ENCODE measurements around the gene SMYD1. TPM values are rescaled to one million over a fixed set of nuclear protein-coding genes. Genes with fewer than 3 reads are reported as not detected.

SMYD1 gene
- total and polyA plus RNA-seq, 9 donors = 169 to 337 (median 250) TPM

DNA sequence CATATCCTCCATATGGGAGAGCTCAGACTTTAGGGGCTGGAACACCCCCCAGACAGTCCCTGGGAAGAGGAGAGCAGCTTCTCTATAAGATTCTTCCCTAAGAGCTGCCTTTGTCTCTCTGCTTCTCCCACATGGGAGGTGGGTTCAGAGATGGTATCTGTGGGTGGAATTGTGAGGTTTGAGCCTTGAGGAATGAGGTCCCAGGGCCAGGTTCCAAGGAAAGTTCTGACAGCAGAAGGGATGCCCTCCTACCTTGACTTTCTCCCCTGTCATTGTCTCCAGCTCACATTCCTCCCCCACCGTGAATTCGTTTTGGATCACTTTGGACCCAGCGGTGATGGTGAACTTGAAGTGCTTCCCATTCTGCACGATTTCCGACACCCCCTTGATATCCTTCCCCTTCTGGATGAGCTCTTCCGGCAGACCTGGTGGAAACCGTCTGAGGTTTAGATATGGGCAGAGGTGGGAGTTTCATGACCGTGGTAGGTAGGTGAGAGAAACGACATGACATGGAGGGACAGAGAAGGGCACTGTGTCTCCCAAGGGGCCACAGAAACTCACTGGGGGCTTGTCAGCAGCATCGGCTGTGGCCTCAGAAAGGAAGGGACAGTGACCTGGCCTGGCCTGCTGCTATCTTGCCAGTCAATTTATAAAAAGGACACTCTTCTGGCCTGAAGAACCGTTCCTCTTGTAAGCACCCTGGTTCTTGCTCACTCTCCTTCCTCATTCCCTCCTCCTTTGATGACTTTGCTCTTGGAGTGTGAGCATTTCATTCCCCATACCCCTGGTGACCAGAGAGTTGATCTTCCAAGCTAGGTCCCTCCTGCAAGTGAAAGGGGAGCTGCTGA lies 58.5 kb downstream of the SMYD1 start:
- DNase-seq = no peak
- no peaks in the 10 kb centered on the region for H3K4me1 ChIP-seq (ENCODE audit: control insufficient read depth, insufficient read depth, low read length)
- no peaks in the 10 kb centered on the region for H3K9me3 ChIP-seq (replicated peaks; ENCODE audit: control insufficient read depth, low read depth, low read length)
- H3K27ac ChIP-seq (ENCODE audit: low read length) = no peak overlapping the region
- peaks cover 2% of the 10 kb centered on the region for H3K27me3 ChIP-seq (ENCODE audit: control insufficient read depth, insufficient read depth, low read length)
- WGBS (ENCODE audit: insufficient coverage) = 78% methylated on average over 6 of the region's 11 CpGs
- no peaks in the 10 kb centered on the region for H3K36me3 ChIP-seq (ENCODE audit: control insufficient read depth, insufficient read depth, low read length)
- H3K4me3 ChIP-seq (ENCODE audit: low read length) = no peak overlapping the region

DNA sequence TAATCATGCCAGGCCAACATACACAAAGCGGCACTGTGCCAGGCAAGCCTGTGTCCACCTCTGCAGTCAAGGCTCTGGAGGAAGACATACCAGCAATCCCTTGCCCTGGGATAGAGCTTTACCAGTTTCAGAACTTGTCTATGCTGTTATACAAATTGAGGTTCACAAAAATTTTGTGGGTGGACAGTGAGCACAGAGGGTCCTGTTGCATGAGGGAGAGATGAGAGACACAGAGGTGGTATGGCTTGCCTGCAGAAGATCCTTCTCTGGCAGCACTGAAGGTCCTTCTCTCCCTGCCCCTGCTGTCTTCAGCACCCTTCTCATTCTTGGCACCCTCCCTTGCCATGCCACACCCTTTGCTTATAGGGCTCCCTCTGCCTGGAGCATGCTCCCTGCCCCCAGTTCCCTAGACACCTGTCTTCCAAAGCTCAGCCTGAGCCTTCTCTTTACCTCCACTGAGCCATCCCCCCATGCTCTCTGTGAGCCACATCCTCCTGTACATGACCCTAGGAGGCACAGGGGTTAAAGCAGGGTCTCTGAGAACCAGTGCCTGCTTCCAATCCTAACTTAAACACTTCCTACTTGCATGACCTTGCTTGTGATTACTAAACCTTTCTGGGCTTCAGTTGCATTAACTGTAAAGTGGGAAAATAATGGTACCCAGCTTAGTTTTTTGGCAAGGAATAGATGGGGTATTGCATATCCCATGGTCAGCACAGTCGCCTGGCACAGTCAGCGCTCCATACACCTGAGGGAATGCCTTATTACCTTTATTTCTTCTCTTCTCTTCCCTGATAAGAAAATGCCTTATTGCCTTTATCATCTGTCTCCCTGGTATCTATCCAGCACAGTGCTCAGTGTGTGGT lies 59.4 kb downstream of the SMYD1 start:
- Histone ChIP-seq H3K9me3 (replicated peaks; ENCODE audit: control insufficient read depth, low read depth, low read length) (no peaks in the 10 kb centered on the region), H3K27ac (ENCODE audit: low read length) (no peak overlapping the region), H3K36me3 (ENCODE audit: control insufficient read depth, insufficient read depth, low read length) (no peaks in the 10 kb centered on the region), H3K27me3 (ENCODE audit: control insufficient read depth, insufficient read depth, low read length) (peaks cover 2% of the 10 kb centered on the region), H3K4me3 (ENCODE audit: low read length) (no peak overlapping the region), H3K4me1 (ENCODE audit: control insufficient read depth, insufficient read depth, low read length) (no peaks in the 10 kb centered on the region)
- no peak for DNase-seq
- 100% methylated on average over 1 of the region's 3 CpGs for WGBS (ENCODE audit: insufficient coverage)

DNA sequence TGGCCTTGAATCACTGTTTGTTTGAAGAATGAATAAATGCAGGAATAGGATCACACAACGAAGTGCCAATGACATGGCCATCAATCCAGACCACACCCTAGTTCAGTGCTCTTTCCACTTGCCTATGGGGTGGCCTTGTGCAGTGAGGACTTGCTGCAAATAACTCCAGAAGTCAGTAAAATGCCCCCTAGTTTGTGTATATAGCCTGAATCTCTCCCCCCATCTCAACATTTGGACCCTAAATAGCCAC lies 59.9 kb downstream of the SMYD1 start:
- Histone ChIP-seq H3K9me3 (replicated peaks; ENCODE audit: control insufficient read depth, low read depth, low read length) (no peaks in the 10 kb centered on the region), H3K4me3 (ENCODE audit: low read length) (no peak overlapping the region)
- no CpG with 5 or more reads among the region's 1 CpG for WGBS (ENCODE audit: insufficient coverage)

DNA sequence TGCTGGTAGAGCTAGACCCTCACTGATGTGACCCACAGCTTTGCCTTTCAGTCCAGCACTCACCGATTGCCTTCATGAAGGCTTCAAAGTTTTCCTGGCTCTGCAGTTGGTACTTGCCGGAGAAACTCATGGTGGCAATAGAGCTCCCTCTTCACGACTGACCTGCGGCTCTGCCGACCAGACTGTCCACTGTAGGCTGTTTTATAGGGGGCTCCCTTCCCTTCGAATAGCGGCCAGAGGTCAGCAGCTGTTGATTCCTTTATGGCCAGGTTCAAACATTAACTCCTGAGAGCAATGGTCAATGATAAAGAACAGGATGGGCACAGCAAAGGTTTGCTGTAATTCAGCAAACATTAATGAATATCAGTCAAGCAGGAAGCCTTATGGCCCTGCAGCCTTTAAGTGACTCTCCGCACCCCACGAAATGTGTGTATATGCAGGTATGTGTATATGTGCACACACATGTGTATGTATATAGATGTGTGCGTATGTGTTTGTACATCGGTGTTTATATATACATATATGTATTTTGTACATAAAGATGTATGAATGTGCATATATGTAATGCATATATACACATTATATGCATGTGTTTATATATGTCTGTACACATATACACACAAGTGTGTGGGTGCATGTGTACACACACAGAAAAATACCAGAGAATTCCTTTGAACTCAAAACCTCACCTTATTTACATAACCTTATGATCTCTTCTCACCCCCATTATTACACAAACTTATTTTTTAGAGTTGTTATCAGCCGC lies 60.4 kb downstream of the SMYD1 start, which contains the start of gene FABP1:
Gene FABP1, minus strand, starts transcription at position 175 of the 766 bp plus-strand sequence. Its CDS starts 45 bp downstream, at position 130.
- DNase-seq = no peak
- H3K4me1 ChIP-seq (ENCODE audit: control insufficient read depth, insufficient read depth, low read length) = no peaks in the 10 kb centered on the region
- WGBS (ENCODE audit: insufficient coverage) = 83% methylated on average over 2 of the region's 12 CpGs
- no peaks in the 10 kb centered on the region for H3K36me3 ChIP-seq (ENCODE audit: control insufficient read depth, insufficient read depth, low read length)
- no peaks in the 10 kb centered on the region for H3K27me3 ChIP-seq (ENCODE audit: control insufficient read depth, insufficient read depth, low read length)
- no peak within 1 kb of the TSS for H3K4me3 ChIP-seq (ENCODE audit: low read length)
- no peak within 1 kb of the TSS for H3K27ac ChIP-seq (ENCODE audit: low read length)
- H3K9me3 ChIP-seq (replicated peaks; ENCODE audit: control insufficient read depth, low read depth, low read length) = no peaks in the 10 kb centered on the region

More for the DNA sequence above, 59.9 kb downstream of the SMYD1 start:
- no peak overlapping the region for H3K27ac ChIP-seq (ENCODE audit: low read length)
- DNase-seq = no peak
- no peaks in the 10 kb centered on the region for H3K4me1 ChIP-seq (ENCODE audit: control insufficient read depth, insufficient read depth, low read length)
- no peaks in the 10 kb centered on the region for H3K27me3 ChIP-seq (ENCODE audit: control insufficient read depth, insufficient read depth, low read length)
- H3K36me3 ChIP-seq (ENCODE audit: control insufficient read depth, insufficient read depth, low read length) = no peaks in the 10 kb centered on the region

DNA sequence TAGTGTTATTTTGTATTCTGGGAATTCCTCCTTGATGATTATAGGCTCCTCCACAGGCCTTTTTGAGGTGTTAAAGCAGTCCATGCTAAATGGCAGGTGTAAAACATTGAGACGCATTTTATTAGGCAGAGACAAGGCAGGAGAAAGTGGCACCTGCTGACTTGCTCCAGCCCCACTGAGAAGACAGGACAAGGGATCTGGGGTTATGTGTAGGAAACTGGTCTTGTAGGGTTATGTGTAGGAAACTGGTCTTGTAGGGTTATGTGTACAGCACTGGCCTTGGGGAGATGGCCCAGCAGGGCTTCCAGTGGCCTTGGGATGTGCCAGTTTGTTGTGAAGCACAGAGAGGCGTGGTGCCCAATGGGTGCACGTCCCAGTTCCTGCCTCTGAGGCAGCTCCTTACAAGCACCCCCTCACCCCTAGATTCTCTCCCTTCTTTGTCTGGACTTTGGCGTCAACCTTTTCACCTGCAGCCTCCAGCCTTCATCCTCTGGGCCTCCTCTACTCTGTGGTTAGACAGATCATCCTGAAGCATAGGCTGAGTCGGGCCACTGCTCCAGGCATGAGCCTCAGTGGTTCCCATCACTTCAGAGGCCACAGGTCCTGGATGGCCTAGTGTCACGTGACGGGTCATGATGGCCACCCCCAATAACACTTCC lies 61.2 kb downstream of the SMYD1 start:
- WGBS (ENCODE audit: insufficient coverage) = 88% methylated on average over 7 of the region's 7 CpGs

DNA sequence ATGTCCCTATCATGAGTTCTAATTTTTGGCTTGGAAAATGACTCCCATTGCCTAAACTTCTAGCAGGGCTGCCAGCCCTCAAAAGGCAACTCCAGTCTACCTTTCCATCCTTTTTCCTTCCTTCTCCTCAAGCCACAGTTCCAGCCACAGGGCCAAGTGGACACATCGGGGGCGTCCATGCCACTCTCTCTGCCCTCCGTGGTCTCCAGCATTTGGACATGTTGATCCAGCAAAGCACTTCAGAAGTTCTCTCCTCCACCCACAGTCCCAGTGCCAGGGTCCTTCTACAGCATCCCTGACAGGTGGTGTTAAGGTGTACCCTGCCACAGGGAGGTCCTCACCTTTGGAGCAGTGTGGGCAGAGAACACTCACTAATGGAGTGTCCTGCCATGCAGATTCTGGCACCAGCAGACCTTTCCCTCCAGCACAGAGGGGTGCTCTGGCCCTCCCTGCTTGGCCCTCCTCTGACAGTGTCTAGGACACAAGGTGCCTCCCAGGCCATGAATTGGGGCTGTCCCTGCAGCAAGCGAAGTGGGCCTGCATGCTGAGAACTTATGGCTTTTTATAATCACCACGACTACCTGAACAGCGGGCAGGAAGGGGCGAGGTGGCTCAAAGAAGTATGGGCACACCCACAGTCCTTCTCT lies 61.8 kb downstream of the SMYD1 start:
- WGBS (ENCODE audit: insufficient coverage) = 92% methylated on average over 4 of the region's 7 CpGs
- no peak overlapping the region for H3K27ac ChIP-seq (ENCODE audit: low read length)
- DNase-seq = no peak
- no peaks in the 10 kb centered on the region for H3K4me1 ChIP-seq (ENCODE audit: control insufficient read depth, insufficient read depth, low read length)
- no peak overlapping the region for H3K4me3 ChIP-seq (ENCODE audit: low read length)
- no peaks in the 10 kb centered on the region for H3K27me3 ChIP-seq (ENCODE audit: control insufficient read depth, insufficient read depth, low read length)
- no peaks in the 10 kb centered on the region for H3K36me3 ChIP-seq (ENCODE audit: control insufficient read depth, insufficient read depth, low read length)
- H3K9me3 ChIP-seq (replicated peaks; ENCODE audit: control insufficient read depth, low read depth, low read length) = no peaks in the 10 kb centered on the region

More for the DNA sequence above, 61.2 kb downstream of the SMYD1 start:
- Histone ChIP-seq H3K9me3 (replicated peaks; ENCODE audit: control insufficient read depth, low read depth, low read length) (no peaks in the 10 kb centered on the region), H3K27ac (ENCODE audit: low read length) (no peak overlapping the region), H3K4me3 (ENCODE audit: low read length) (no peak overlapping the region), H3K36me3 (ENCODE audit: control insufficient read depth, insufficient read depth, low read length) (no peaks in the 10 kb centered on the region), H3K4me1 (ENCODE audit: control insufficient read depth, insufficient read depth, low read length) (no peaks in the 10 kb centered on the region), H3K27me3 (ENCODE audit: control insufficient read depth, insufficient read depth, low read length) (no peaks in the 10 kb centered on the region)
- DNase-seq = no peak

DNA sequence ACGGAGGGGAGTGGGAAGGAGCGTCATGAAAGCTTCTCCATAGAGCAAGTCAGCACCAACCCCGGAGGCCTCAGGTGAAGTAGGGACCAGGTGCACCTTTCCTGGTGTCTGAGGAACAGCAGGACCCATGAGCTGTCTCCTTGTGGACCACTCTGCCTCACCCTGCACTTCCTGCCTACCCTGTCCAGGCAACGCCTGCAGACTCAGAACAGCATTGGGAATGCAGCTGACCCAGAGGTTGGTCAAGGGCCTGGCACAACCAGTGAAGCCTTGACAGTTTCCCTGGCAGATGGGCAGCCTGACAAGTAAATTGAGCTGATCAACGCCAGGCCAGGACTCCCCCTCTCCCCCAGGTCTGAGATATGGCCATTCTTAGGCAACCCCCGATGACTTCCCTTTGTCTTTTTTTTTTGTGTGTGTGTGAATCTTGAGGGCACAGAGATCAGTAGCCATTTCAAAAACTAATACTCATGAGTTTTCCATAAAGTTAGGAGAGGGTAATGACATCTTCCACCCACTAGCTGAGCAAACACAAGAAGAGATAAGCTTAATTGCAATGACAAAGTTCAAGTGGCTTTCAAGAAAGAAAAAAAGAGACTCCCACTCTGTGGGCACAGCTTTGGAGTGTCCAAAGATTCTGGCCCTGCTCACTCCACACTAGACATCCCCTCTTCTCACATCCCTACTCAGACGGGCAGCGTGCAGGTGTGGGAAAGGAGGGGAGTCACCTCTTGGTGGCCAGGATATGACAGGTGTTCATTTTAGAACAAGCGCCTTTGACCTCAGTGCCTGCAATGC lies 63.8 kb downstream of the SMYD1 start:
- 75% methylated on average over 1 of the region's 9 CpGs for WGBS (ENCODE audit: insufficient coverage)
- H3K27me3 ChIP-seq (ENCODE audit: control insufficient read depth, insufficient read depth, low read length) = no peaks in the 10 kb centered on the region
- no peaks in the 10 kb centered on the region for H3K36me3 ChIP-seq (ENCODE audit: control insufficient read depth, insufficient read depth, low read length)
- H3K9me3 ChIP-seq (replicated peaks; ENCODE audit: control insufficient read depth, low read depth, low read length) = no peaks in the 10 kb centered on the region
- no peak for DNase-seq
- no peaks in the 10 kb centered on the region for H3K4me1 ChIP-seq (ENCODE audit: control insufficient read depth, insufficient read depth, low read length)
- no peak overlapping the region for H3K4me3 ChIP-seq (ENCODE audit: low read length)
- no peak overlapping the region for H3K27ac ChIP-seq (ENCODE audit: low read length)

DNA sequence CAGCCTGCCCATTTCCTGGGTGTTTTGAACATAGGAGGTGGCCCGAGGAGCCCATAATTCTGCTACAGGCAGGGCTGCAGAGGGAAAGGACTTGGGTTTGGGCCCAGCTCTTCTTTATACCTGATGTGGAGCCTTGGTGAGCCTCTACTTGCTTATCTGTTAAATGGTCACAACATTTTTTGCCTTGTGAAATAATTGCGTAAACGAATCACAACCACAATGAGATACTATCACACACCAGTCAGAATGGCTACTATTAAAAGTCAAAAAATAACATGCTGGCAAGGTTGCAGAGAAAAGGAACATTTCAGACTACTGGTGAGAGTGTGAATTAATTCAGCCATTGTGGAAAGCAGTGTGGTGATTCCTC lies 64.4 kb downstream of the SMYD1 start:
- Histone ChIP-seq H3K27ac (ENCODE audit: low read length) (no peak overlapping the region), H3K27me3 (ENCODE audit: control insufficient read depth, insufficient read depth, low read length) (no peaks in the 10 kb centered on the region), H3K4me3 (ENCODE audit: low read length) (no peak overlapping the region), H3K9me3 (replicated peaks; ENCODE audit: control insufficient read depth, low read depth, low read length) (no peaks in the 10 kb centered on the region), H3K4me1 (ENCODE audit: control insufficient read depth, insufficient read depth, low read length) (no peaks in the 10 kb centered on the region), H3K36me3 (ENCODE audit: control insufficient read depth, insufficient read depth, low read length) (no peaks in the 10 kb centered on the region)
- DNase-seq = no peak
- 83% methylated on average over 1 of the region's 3 CpGs for WGBS (ENCODE audit: insufficient coverage)

DNA sequence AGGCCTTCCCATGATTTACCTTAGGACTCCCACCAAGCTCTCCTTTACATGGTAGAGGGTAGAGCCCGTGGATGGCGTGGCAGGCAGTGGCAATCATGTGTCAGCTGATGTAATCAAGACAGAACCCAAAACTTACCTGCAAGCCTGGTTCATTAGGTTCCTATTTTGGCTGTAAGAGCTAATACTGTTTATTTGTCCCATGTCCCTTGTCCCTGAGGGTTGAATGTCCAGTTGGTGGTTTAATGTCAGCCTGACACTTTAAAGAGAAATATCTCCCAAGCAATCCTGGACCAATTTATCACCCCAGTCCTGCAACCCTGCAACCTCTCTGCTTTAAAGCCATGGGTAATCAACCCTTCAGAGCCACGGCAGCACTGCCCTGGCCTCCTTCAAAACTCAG lies 66.2 kb downstream of the SMYD1 start:
- WGBS (ENCODE audit: insufficient coverage) = 65% methylated on average over 2 of the region's 3 CpGs
- Histone ChIP-seq H3K27me3 (ENCODE audit: control insufficient read depth, insufficient read depth, low read length) (no peaks in the 10 kb centered on the region), H3K9me3 (replicated peaks; ENCODE audit: control insufficient read depth, low read depth, low read length) (no peaks in the 10 kb centered on the region), H3K27ac (ENCODE audit: low read length) (no peak overlapping the region), H3K4me1 (ENCODE audit: control insufficient read depth, insufficient read depth, low read length) (no peaks in the 10 kb centered on the region), H3K4me3 (ENCODE audit: low read length) (no peak overlapping the region), H3K36me3 (ENCODE audit: control insufficient read depth, insufficient read depth, low read length) (no peaks in the 10 kb centered on the region)
- DNase-seq = no peak
